Measurements from ENCODE around the gene AANAT.

AANAT gene

GRCh38 chr17:76467366-76467765 is at the start of gene AANAT:
AANAT (plus strand) TSS chr17:76467603; CDS start chr17:76468747, 1,144 bp downstream.
- Mint-ChIP-seq H3K27ac (no peak within 1 kb of the TSS), H3K9me3 (no peaks in the 10 kb centered on the region), H3K4me1 (peaks cover 15% of the 10 kb centered on the region), H3K27me3 (ENCODE audit: low read depth, poor library complexity) (peaks cover 7% of the 10 kb centered on the region), H3K4me3 (no peak within 1 kb of the TSS), H3K36me3 (ENCODE audit: low read depth) (no peaks in the 10 kb centered on the region)
- DNase-seq = no peak
- TF ChIP-seq, protein P1, sequence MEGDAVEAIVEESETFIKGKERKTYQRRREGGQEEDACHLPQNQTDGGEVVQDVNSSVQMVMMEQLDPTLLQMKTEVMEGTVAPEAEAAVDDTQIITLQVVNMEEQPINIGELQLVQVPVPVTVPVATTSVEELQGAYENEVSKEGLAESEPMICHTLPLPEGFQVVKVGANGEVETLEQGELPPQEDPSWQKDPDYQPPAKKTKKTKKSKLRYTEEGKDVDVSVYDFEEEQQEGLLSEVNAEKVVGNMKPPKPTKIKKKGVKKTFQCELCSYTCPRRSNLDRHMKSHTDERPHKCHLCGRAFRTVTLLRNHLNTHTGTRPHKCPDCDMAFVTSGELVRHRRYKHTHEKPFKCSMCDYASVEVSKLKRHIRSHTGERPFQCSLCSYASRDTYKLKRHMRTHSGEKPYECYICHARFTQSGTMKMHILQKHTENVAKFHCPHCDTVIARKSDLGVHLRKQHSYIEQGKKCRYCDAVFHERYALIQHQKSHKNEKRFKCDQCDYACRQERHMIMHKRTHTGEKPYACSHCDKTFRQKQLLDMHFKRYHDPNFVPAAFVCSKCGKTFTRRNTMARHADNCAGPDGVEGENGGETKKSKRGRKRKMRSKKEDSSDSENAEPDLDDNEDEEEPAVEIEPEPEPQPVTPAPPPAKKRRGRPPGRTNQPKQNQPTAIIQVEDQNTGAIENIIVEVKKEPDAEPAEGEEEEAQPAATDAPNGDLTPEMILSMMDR (IDR thresholded peaks at IDR 0.05) = no peak

DNA sequence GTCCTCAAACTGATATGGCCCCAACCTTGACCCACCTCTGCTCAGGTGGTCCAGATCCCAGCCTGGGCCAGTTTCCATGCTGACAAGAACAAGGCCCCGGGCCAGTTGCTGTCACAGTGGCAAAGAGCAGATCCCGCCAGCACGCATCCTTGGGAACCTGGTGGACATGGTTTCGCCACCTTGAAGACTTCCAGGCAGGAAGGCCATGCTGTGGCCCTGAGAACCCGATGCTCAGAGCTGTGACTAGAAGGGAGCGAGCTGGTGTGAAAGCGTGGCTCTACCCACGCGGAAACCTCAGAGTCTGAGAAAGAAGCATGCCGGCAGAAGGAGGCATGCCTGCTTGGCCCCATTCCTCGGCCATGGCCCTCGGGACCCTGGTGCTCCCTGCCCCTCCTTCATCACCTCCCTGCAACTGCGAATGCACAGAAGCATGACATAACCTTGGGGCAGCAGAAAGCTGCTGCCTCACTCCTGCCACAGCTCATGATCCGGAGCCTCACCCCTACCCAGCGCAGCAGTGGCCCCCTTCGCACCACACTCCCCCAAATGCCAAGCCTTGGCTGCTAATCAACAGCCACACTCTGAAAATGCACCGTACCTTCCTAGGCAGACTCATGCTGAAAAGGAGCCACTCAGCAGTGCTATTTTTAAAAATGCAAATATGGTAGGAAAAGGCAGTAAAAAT is 47.7 kb upstream of the AANAT start:
- Mint-ChIP-seq H3K27ac (no peak overlapping the region), H3K9me3 (peaks cover 4% of the 10 kb centered on the region), H3K4me1 (peaks cover 34% of the 10 kb centered on the region), H3K27me3 (ENCODE audit: low read depth, poor library complexity) (no peaks in the 10 kb centered on the region), H3K4me3 (no peak overlapping the region), H3K36me3 (ENCODE audit: low read depth) (peaks cover 41% of the 10 kb centered on the region)
- TF ChIP-seq, protein P1 (IDR thresholded peaks at IDR 0.05) = no peak
- DNase-seq = no peak

DNA sequence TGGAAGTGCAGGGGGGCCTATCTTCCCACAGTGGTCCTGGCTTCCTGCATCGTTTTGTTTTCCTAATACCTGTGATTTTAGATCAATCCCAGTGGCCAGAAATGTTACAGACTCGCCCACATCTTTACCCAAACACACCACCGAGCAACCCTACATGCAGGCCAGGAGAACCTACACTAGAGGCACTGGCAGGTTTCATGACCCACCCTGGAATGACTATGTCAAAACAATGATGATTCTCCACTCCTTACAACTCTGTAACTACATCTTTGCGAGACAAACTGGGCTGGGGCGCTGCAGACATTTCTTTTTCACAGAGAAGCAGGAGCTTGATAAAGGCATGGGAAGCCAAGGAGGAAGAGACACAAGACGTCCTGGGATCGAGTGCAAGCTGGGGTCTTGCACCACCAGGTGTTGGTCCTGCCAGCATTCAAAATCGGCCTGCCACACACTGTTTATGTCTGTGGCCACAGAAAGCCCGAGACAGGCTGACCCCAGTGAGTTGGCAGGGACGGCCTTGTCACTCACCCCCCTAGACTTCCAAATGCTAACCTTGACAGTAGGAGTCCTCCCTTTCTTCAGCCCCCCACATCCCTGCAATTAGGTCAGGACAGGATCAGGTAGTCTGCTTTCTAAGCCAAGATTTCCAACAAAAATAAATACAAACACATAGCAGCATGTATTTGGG is 46.9 kb upstream of the AANAT start:
- TF ChIP-seq, protein P1 (IDR thresholded peaks at IDR 0.05) = no peak
- Mint-ChIP-seq H3K4me1 (peaks cover 27% of the 10 kb centered on the region), H3K36me3 (ENCODE audit: low read depth) (peaks cover 45% of the 10 kb centered on the region), H3K27me3 (ENCODE audit: low read depth, poor library complexity) (no peaks in the 10 kb centered on the region), H3K9me3 (peaks cover 8% of the 10 kb centered on the region), H3K4me3 (no peak overlapping the region), H3K27ac (peak overlapping the region; percentile 52)
- no peak for DNase-seq

GRCh38 chr17:76421044-76421407 is 46.4 kb upstream of the AANAT start:
- Mint-ChIP-seq H3K27me3 (ENCODE audit: low read depth, poor library complexity) (no peaks in the 10 kb centered on the region), H3K4me1 (peaks cover 27% of the 10 kb centered on the region), H3K9me3 (peaks cover 12% of the 10 kb centered on the region), H3K27ac (peak overlapping the region; percentile 52), H3K36me3 (ENCODE audit: low read depth) (peaks cover 50% of the 10 kb centered on the region), H3K4me3 (no peak overlapping the region)
- DNase-seq = no peak
- TF ChIP-seq, protein P1 (IDR thresholded peaks at IDR 0.05) = no peak

- Mint-ChIP-seq H3K4me3 (no peak overlapping the region), H3K27ac (no peak overlapping the region), H3K27me3 (ENCODE audit: low read depth, poor library complexity) (no peaks in the 10 kb centered on the region), H3K36me3 (ENCODE audit: low read depth) (peaks cover 58% of the 10 kb centered on the region), H3K4me1 (peaks cover 27% of the 10 kb centered on the region), H3K9me3 (peaks cover 24% of the 10 kb centered on the region)
- DNase-seq = no peak
- TF ChIP-seq, protein P1 (IDR thresholded peaks at IDR 0.05) = no peak
Measured at GRCh38 chr17:76422406-76422805, 45.0 kb upstream of the AANAT start.

Measured in nephron progenitor cell (in vitro differentiated cells).